ENCODE measurements around the gene AR. TPM values are rescaled to one million over a fixed set of nuclear protein-coding genes. Genes with fewer than 3 reads are reported as not detected.

The AR gene
- total and polyA plus RNA-seq, 2 donors (not counting 1 experiment from before 2014, with no cell fraction given): not detected

- H3K27me3 Mint-ChIP-seq: no peaks in the 10 kb centered on the region
- Histone ChIP-seq H3K9me3 (ENCODE audit: control extremely low read depth in 1 of 3, control insufficient read depth in 2 of 3, insufficient read depth in 1 of 3, low read length in 2 of 3) (no peaks in the 10 kb centered on the region), H2AFZ (ENCODE audit: insufficient read depth, low read depth, low read length, poor library complexity, severe bottlenecking) (no peak overlapping the region), H3K27ac (ENCODE audit: low read length in 2 of 2) (no peak overlapping the region), H3K36me3 (replicated peaks in 1 of 2; ENCODE audit: control extremely low read depth in 1 of 2, control insufficient read depth in 1 of 2, extremely low read depth in 1 of 2, insufficient read depth in 2 of 2, low read length in 1 of 2) (no peaks in the 10 kb centered on the region), H3K79me2 (ENCODE audit: control insufficient read depth, insufficient read depth, low read length) (no peaks in the 10 kb centered on the region), H3K9ac (ENCODE audit: low read length) (no peak overlapping the region), H3K4me2 (replicated peaks; ENCODE audit: low read depth, low read length, poor library complexity, severe bottlenecking) (no peak overlapping the region), H3K4me1 (ENCODE audit: control insufficient read depth in 2 of 2, insufficient read depth in 2 of 2, low read length in 2 of 2) (no peaks in the 10 kb centered on the region), H3K27me3 (replicated peaks in 1 of 4; ENCODE audit: control extremely low read depth in 1 of 4, control insufficient read depth in 3 of 4, insufficient read depth in 4 of 4, low read length in 3 of 4) (no peaks in the 10 kb centered on the region), H4K20me1 (ENCODE audit: control insufficient read depth, insufficient read depth, low read length, poor library complexity, severe bottlenecking) (no peaks in the 10 kb centered on the region), H3K4me3 (ENCODE audit: control extremely low read depth in 1 of 5, extremely low read depth in 1 of 5, insufficient read depth in 1 of 5, low read depth in 2 of 5, low read length in 4 of 5) (no peak overlapping the region)
- intact Hi-C loops (cut with micrococcal nuclease): no loop called here
- no peak overlapping the region for H3K27ac Mint-ChIP-seq
- no peaks in the 10 kb centered on the region for H3K4me1 Mint-ChIP-seq
- no peak for TF ChIP-seq EZH2 (IDR thresholded peaks at IDR 0.05; ENCODE audit: borderline replicate concordance, insufficient read depth, low read depth, low read length, poor library complexity, severe bottlenecking)
- TF ChIP-seq, protein P1, sequence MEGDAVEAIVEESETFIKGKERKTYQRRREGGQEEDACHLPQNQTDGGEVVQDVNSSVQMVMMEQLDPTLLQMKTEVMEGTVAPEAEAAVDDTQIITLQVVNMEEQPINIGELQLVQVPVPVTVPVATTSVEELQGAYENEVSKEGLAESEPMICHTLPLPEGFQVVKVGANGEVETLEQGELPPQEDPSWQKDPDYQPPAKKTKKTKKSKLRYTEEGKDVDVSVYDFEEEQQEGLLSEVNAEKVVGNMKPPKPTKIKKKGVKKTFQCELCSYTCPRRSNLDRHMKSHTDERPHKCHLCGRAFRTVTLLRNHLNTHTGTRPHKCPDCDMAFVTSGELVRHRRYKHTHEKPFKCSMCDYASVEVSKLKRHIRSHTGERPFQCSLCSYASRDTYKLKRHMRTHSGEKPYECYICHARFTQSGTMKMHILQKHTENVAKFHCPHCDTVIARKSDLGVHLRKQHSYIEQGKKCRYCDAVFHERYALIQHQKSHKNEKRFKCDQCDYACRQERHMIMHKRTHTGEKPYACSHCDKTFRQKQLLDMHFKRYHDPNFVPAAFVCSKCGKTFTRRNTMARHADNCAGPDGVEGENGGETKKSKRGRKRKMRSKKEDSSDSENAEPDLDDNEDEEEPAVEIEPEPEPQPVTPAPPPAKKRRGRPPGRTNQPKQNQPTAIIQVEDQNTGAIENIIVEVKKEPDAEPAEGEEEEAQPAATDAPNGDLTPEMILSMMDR (IDR thresholded peaks at IDR 0.05): no peak
- no peaks in the 10 kb centered on the region for H3K9me3 Mint-ChIP-seq (ENCODE audit: insufficient read depth)
- POLR2A ChIA-PET: no interaction called here
- DNase-seq: no peak
- WGBS (ENCODE audit: insufficient coverage): no CpG with 5 or more reads among the region's 1 CpG
- no peak for ATAC-seq (ENCODE audit: low read depth)
- CTCF ChIA-PET: no interaction called here
- H3K4me3 Mint-ChIP-seq: no peak overlapping the region
Measured at GRCh38 chrX:67693928-67694327, 150.1 kb downstream of the AR start.

- no peak for TF ChIP-seq EZH2 (IDR thresholded peaks at IDR 0.05; ENCODE audit: borderline replicate concordance, insufficient read depth, low read depth, low read length, poor library complexity, severe bottlenecking)
- TF ChIP-seq, protein P1 (IDR thresholded peaks at IDR 0.05): no peak
- no peaks in the 10 kb centered on the region for H3K4me1 Mint-ChIP-seq
- H3K4me1 ChIP-seq (ENCODE audit: control insufficient read depth in 2 of 2, insufficient read depth in 2 of 2, low read length in 2 of 2): no peaks in the 10 kb centered on the region
- DNase-seq (no peak), ATAC-seq (ENCODE audit: low read depth) (no peak)
- no peak overlapping the region for H3K27ac Mint-ChIP-seq
- no peaks in the 10 kb centered on the region for H3K27me3 Mint-ChIP-seq
- no peak overlapping the region for H3K4me2 ChIP-seq (replicated peaks; ENCODE audit: low read depth, low read length, poor library complexity, severe bottlenecking)
- POLR2A ChIA-PET: no interaction called here
- no peaks in the 10 kb centered on the region for H3K36me3 ChIP-seq (replicated peaks in 1 of 2; ENCODE audit: control extremely low read depth in 1 of 2, control insufficient read depth in 1 of 2, extremely low read depth in 1 of 2, insufficient read depth in 2 of 2, low read length in 1 of 2)
- H3K9ac ChIP-seq (ENCODE audit: low read length): no peak overlapping the region
- H3K27ac ChIP-seq (ENCODE audit: low read length in 2 of 2): no peak overlapping the region
- no peaks in the 10 kb centered on the region for H3K9me3 ChIP-seq (ENCODE audit: control extremely low read depth in 1 of 3, control insufficient read depth in 2 of 3, insufficient read depth in 1 of 3, low read length in 2 of 3)
- H2AFZ ChIP-seq (ENCODE audit: insufficient read depth, low read depth, low read length, poor library complexity, severe bottlenecking): no peak overlapping the region
- no peak overlapping the region for H3K4me3 Mint-ChIP-seq
- CTCF ChIA-PET: no interaction called here
- no peaks in the 10 kb centered on the region for H4K20me1 ChIP-seq (ENCODE audit: control insufficient read depth, insufficient read depth, low read length, poor library complexity, severe bottlenecking)
- intact Hi-C loops (cut with micrococcal nuclease): no loop called here
- no peaks in the 10 kb centered on the region for H3K27me3 ChIP-seq (replicated peaks in 1 of 4; ENCODE audit: control extremely low read depth in 1 of 4, control insufficient read depth in 3 of 4, insufficient read depth in 4 of 4, low read length in 3 of 4)
- H3K9me3 Mint-ChIP-seq (ENCODE audit: insufficient read depth): no peaks in the 10 kb centered on the region
- no peak overlapping the region for H3K4me3 ChIP-seq (ENCODE audit: control extremely low read depth in 1 of 5, extremely low read depth in 1 of 5, insufficient read depth in 1 of 5, low read depth in 2 of 5, low read length in 4 of 5)
- H3K79me2 ChIP-seq (ENCODE audit: control insufficient read depth, insufficient read depth, low read length): no peaks in the 10 kb centered on the region
Measured at GRCh38 chrX:67697452-67697851, 153.6 kb downstream of the AR start.

All from B cell (primary cell).